HG02610 (cell line): ENCODE data around the gene YY1AP1.
"Not testable (repeated sequence)": the region's sequence is repeated elsewhere in the genome, so short reads cannot be mapped to it uniquely, and the experiment has no call there.

Experiments used
- ATAC-seq: cut with Tn5 transposase; IDR thresholded peaks from one replicate; pipeline ENCODE4 v1.9.1; 2021; ENCODE audit warnings: mild to moderate bottlenecking, moderate library complexity; ENCODE audit not compliant: unreplicated experiment

YY1AP1 gene

GRCh38 chr1:155648207-155649147 lies 40.1 kb downstream of the YY1AP1 start:
- ATAC-seq = no peak

DNA sequence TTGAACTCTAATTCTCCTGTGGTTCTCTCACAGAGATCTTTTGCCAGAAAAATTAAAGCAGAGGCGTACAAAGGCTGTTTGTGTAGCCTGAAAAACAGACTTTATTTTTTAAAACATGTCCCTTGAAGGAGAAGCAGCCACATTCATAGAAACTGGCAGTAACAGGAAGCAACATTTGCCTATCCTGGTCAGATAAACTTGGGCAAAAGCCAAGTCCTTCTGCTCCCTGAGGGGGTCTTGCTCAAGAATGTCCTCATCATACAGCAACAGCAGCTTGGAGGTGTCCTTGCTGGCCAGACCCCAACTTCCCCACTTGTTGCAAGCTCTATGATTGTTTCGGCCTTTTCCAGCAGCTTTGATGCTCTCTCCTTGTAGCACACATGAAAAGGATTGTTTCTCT lies 42.3 kb downstream of the YY1AP1 start:
- ATAC-seq = no peak

DNA sequence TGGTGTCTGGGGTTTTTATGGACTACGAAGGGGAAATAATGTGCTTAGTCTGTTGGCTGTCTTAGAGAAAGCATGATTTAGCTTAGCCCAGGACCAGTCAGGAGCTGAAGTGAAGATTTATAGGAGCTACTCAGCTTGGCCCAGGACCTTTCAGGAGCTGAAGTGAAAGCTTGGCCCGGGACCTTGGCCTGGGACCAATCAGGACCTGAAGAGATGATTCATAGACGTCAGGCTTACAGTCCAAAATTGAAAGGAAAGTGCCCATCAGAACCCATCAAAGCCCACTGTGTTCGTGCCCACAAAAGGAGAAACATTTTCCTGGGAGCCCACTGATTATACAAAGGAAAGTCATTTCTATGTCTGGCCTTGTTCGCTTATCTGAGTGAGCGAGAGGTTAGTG lies 42.9 kb downstream of the YY1AP1 start:
- ATAC-seq = no peak

DNA sequence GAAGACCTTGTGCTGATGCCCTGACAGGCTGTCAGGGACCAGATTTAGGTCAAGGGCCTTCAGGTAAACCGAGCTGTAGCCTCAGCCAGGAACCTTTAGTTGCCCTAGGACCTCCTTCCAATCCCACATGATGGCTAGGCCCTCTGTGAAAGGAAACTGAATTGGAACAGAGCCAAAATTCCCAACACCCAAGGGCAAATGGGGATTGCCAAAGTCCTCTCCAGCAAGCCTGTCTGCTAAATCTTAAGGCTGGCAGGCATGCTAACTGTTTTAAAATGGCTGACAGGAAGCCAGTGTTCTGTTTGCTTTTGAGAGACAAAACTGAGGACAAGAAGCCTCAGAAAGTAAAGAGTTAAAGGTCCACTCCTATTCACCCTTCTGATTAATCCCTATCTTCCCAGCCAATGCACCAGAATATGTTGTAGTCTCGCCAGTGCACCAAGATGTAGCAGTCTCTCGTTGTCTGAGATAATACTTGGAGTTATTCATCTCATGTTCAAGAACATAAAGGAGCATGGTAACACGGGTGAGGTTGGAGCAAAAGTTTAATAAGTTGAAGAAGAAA lies 43.5 kb downstream of the YY1AP1 start:
- ATAC-seq = no peak

- no peak for ATAC-seq
These were observed 45.3 kb downstream of the YY1AP1 start for GRCh38 chr1:155643230-155643629.

DNA sequence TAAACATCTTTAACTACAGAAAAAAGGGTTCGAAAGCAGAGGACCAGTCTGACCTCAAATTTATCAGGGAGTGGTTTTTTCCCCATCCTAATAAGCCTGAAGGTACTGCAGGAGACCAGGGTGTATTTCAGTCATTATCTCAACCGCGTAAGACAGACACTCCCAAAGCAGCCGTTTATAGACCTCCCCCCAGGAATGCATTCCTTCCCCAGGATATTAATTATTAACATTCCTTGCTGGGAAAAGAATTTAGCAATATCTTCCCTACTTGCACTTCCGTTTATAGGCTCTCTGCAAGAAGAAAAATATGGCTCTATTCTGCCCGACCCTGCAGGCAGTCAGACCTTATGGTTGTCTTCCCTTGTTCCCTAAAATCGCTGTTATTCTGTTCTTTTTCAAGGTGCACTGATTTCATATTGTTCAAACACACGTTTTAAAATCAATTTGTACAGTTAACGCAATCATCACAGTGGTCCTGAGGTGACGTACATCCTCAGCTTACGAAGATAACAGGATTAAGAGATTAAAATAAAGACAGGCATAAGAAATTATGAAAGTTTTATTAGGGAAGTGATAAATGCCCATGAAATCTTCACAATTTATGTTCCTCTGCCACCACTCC lies 45.9 kb downstream of the YY1AP1 start:
- ATAC-seq = not testable (repeated sequence)

DNA sequence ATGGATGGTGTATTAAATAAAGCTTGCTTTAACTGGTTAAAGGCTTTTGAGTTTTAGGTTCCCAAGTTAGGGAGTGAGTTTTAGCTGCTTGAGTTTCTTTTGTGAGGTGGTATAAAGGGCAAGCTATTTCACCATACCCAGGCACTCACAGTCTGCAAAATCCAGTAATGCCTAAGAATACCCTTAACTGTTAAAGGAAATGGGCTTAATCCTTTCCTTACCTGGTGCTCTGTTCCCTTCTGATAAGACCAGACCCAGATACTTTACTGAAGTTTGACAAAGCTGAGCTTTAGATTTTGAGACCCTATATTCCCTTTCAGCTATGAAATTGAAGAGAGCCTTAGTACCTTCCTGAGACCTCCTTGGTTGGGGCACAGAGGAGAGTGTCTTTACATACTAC lies 48.2 kb downstream of the YY1AP1 start:
- no peak for ATAC-seq

DNA sequence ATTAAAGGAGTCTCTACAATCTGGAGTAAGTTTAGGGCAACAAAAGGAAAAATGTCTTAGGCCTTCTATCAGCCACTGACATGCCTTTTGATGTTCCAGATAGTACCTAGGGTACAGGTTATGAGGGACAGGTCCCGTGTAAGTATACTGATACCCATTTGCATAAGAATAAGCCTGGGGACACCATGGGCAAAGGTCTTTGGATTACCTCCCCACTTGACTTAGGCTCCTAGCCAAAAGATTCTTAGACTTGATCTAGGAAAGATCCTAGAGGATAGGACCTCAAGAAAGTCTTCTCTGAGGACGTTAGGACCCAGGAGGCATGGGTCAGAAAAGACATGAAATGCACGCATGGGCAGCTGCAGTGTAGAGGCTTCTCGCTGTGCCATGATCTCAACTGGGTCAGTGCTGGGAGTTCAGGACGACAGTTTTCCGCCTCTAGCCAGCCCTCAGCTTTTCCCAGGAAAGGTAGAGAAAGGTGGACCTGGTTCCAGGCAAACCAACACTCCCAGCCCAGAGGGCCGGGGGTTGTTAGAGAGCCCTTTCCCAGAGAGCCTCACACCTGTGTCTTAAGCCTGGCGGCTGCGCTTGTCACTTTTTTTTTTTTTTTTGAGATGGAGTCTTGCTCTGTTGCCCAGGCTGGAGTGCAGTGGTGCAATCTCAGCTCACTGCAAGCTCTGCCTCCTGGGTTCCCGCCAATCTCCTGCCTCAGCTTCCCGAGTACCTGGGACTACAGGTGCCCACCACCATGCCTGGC lies 52.0 kb downstream of the YY1AP1 start:
- ATAC-seq = no peak

DNA sequence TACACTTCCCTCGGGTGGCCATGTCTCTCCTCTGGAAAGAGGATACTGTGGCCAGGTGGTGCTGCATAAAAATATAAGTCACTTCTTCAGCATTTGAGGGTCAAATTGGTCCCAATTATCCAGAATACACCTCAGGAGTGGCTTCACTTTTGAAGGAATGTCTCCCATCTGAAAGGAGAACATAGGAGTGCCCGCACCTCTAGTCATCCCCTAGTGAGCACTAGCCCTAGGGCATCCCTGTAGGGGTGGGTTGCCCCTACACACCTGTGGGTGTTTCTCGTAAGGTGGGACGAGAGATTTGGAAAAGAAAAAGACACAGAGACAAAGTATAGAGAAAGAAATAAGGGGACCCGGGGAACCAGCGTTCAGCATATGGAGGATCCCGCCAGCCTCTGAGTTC lies 62.1 kb downstream of the YY1AP1 start:
- ATAC-seq = not testable (repeated sequence)

GRCh38 chr1:155623357-155623756 lies 65.2 kb downstream of the YY1AP1 start:
- ATAC-seq = no peak

- no peak for ATAC-seq
These were observed 66.4 kb downstream of the YY1AP1 start for GRCh38 chr1:155622191-155622590.

DNA sequence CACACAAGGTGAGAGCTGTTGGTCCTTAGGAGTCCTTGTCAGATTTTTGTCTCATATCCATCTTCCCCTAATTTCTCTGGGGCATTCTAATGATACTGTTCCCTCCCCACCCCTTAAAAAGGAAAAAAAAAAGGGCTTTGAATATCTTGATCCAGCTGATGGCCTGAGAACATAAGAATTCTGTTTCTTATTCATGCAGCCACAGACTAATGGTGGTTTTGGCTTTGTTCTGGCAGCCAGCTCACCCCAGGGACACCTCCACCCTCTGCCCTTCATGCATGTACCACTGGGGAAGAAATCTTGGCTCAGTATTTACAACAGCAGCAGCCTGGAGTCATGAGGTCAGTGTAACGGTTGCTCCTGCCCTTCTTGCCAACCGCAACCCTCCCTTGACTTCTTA lies 75.3 kb downstream of the YY1AP1 start:
- ATAC-seq = not testable (repeated sequence)

- ATAC-seq = peak; percentile 23
These were observed 78.3 kb downstream of the YY1AP1 start for GRCh38 chr1:155610257-155610647.

DNA sequence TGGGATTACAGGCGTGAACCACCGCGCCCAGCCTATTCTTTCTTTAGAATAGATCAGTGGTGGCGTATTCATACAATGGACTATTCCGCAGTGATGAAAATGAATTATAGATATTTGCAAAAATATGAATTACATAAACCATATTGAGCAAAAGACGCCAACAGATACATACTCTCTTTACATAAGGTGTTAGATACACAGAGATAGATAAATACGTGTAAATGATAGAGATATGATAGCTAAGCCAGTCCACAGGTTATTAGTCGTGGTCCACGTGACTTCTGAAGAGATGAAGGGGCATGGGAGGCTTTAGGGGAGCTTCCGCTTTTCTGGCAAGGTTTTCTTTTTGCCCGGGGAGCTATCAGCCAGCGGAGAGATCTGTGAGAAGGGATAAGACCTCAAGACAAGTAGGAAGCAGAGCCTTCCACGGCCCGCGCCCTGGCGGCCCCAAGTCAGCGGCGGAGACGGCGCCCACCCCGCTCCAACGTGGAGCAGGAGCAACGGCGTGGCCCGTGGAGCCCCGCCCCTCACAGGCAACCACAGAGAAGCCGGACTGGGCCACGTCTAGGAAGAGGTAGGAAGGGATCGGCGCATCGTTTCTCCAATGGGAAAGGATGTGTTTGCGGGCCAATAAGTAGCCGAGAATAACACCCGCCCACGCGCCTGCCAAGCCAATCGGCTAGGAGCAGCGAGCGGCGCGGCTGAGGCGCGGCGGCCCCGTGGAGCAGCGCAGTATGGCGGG lies 78.9 kb downstream of the YY1AP1 start, which contains the start of gene MSTO1:
Gene MSTO1 (plus strand): TSS at position 704 of the 742 bp plus-strand sequence. CDS start 31 bp downstream, at position 735.
- ATAC-seq = peak; percentile 95
